HepG2 (cell line): ENCODE results near the gene ADM. TPM values are rescaled to one million over a fixed set of nuclear protein-coding genes. Genes with fewer than 3 reads are reported as not detected.

Source experiments
- AGO2 ChIP-seq: fragments of 200-400 bp; formaldehyde crosslinking; optimal IDR thresholded peaks from 2 replicates; pipeline ENCODE3; 2017; ENCODE audit warnings: mild to moderate bottlenecking, low read depth, low read length, moderate library complexity
- CREB3 ChIP-seq: sonication (generic); formaldehyde crosslinking; IDR thresholded peaks from 2 replicates; pipeline ENCODE4 v1.5.0; 2020; ENCODE audit warnings: missing genetic modification reagents
- GABPB1 ChIP-seq: IDR thresholded peaks from 2 replicates; pipeline ENCODE4 v1.6.1; 2016; ENCODE audit warnings: mild to moderate bottlenecking, missing genetic modification reagents, moderate library complexity, missing compliant biosample characterization
- IKZF5 ChIP-seq: IDR thresholded peaks from 2 replicates; pipeline ENCODE4 v1.6.1; 2018; ENCODE audit warnings: missing genetic modification reagents, mild to moderate bottlenecking, missing compliant biosample characterization
- LCORL ChIP-seq, 2 experiments: fragments of 450-650 bp in 1 of 2; sonication (generic) in 1 of 2; formaldehyde crosslinking in 1 of 2; IDR thresholded peaks; 2 replicates each; pipeline versions ENCODE4 v1.5.0 to v1.6.1; 2017 to 2020; ENCODE audit warnings: antibody characterized with exemption in 1 of 2, missing genetic modification reagents in 1 of 2
- MIER2 ChIP-seq: IDR thresholded peaks from 2 replicates; pipeline ENCODE4 v1.6.1; 2016; ENCODE audit warnings: missing biosample characterization, missing genetic modification reagents
- MTF1 ChIP-seq: sonication (generic); formaldehyde crosslinking; IDR thresholded peaks from 2 replicates; pipeline ENCODE4 v1.5.0; 2020; ENCODE audit warnings: missing genetic modification reagents
- RBM39 ChIP-seq: fragments of 200-400 bp; formaldehyde crosslinking; IDR thresholded peaks from one replicate; pipeline ENCODE4 v1.6.1; 2018; ENCODE audit warnings: antibody characterized with exemption, mild to moderate bottlenecking, low read depth, low read length; ENCODE audit not compliant: poor library complexity, severe bottlenecking
- RFXANK ChIP-seq: IDR thresholded peaks from 2 replicates; pipeline ENCODE4 v1.6.1; 2016
- SAFB2 ChIP-seq: sonication (generic); formaldehyde crosslinking; IDR thresholded peaks from 2 replicates; pipeline ENCODE4 v1.5.1; 2020; ENCODE audit warnings: missing genetic modification reagents, low read depth, mild to moderate bottlenecking, borderline replicate concordance
- SIX1 ChIP-seq: sonication (generic); formaldehyde crosslinking; IDR thresholded peaks from 2 replicates; pipeline ENCODE4 v1.4.0; 2020; ENCODE audit warnings: missing genetic modification reagents, borderline replicate concordance
- SNAPC5 ChIP-seq: sonication (generic); formaldehyde crosslinking; IDR thresholded peaks from 2 replicates; pipeline ENCODE4 v1.8.1; 2023; ENCODE audit warnings: mild to moderate bottlenecking, missing genetic modification reagents, borderline replicate concordance
- U2AF1 ChIP-seq: fragments of 200-400 bp; formaldehyde crosslinking; optimal IDR thresholded peaks from 2 replicates; pipeline ENCODE3; 2017; ENCODE audit warnings: mild to moderate bottlenecking, low read depth, low read length
- USF2 ChIP-seq, 2 experiments: sonication (generic) in 1 of 2; formaldehyde crosslinking in 1 of 2; IDR thresholded peaks; 2 replicates each; pipeline versions ENCODE4 v1.5.1 to v1.6.1; 2011 to 2020; ENCODE audit warnings: borderline replicate concordance in 1 of 2, low read depth in 1 of 2, low read length in 1 of 2, mild to moderate bottlenecking in 1 of 2, missing genetic modification reagents in 1 of 2, moderate library complexity in 1 of 2
- ZBTB37 ChIP-seq: sonication (generic); formaldehyde crosslinking; IDR thresholded peaks from 2 replicates; pipeline ENCODE4 v1.4.0; 2020; ENCODE audit warnings: mild to moderate bottlenecking, missing genetic modification reagents
- ZNF383 ChIP-seq: sonication (generic); formaldehyde crosslinking; IDR thresholded peaks from 2 replicates; pipeline ENCODE4 v1.4.0; 2020; ENCODE audit warnings: missing genetic modification reagents, mild to moderate bottlenecking, borderline replicate concordance
- ZNF629 ChIP-seq: sonication (generic); formaldehyde crosslinking; conservative IDR thresholded peaks from 2 replicates; pipeline ENCODE4 v1.5.0; 2020; ENCODE audit warnings: missing genetic modification reagents
- polyA plus RNA-seq, 8 experiments: library from polyadenylated mRNA; depleted of rRNA in 3 of 8; stranded (reverse) in 7 of 8; unstranded in 1 of 8; fragments of >200 nt; fragmentation: Illumina TruSeq in 4 of 8; extraction: Trizol in 4 of 8; gene quantifications; 2 replicates each; pipeline versions ENCODE4 v1.2.1 to v1.2.3, GENCODE V29; 2011 to 2016; ENCODE audit warnings: low read depth in 4 of 8, missing spikeins in 1 of 8, mixed read lengths in 1 of 8; ENCODE audit not compliant: insufficient read depth in 1 of 8
- total RNA-seq, 5 experiments: library from RNA; depleted of rRNA; stranded (reverse); fragments of >200 nt; fragmentation: Illumina TruSeq; extraction: Trizol; gene quantifications; 2 replicates each; pipeline ENCODE4 v1.2.3, GENCODE V29; 2016; ENCODE audit warnings: low read depth in 1 of 5

The ADM gene
- total and polyA plus RNA-seq, 2 of the 13 experiments (the other 11 are each of a cell fraction or from before 2014, with no cell fraction given): 10.7 to 26.1 TPM

GRCh38 chr11:10304495-10305261, at the start of gene ADM (continued):
- peak; percentile 84 for TF ChIP-seq RBM39
- no peak for TF ChIP-seq USF2 (IDR thresholded peaks at IDR 0.05; ENCODE audit: low read depth, low read length)
- TF ChIP-seq USF2 (CRISPR knock-in tag; IDR thresholded peaks at IDR 0.05; ENCODE audit: borderline replicate concordance): peak; percentile 67; the same call in 1 of the 2 replicates
- TF ChIP-seq RFXANK (CRISPR knock-in tag): 0 out of 2 replicates have a peak, but pooled peaks have one; percentile 38
- TF ChIP-seq MIER2 (CRISPR knock-in tag): no peak
- peak; percentile 39 for TF ChIP-seq AGO2
- no peak for TF ChIP-seq LCORL (IDR thresholded peaks at IDR 0.05)
- TF ChIP-seq LCORL (CRISPR knock-in tag; IDR thresholded peaks at IDR 0.05): peak; percentile 71; the same call in 1 of the 2 replicates
- no peak for TF ChIP-seq ZBTB37 (CRISPR knock-in tag)
- TF ChIP-seq MTF1 (CRISPR knock-in tag): no peak
- peak; percentile 95; the same call in 1 of the 2 replicates for TF ChIP-seq ZNF383 (CRISPR knock-in tag)
- peak; percentile 21 for TF ChIP-seq IKZF5
- peak; percentile 84 for TF ChIP-seq GABPB1 (CRISPR knock-in tag)
- TF ChIP-seq SAFB2: no peak
- 0 out of 2 replicates have a peak, but pooled peaks have one; percentile 63 for TF ChIP-seq CREB3 (CRISPR knock-in tag)
- TF ChIP-seq U2AF1: peak; percentile 44
- 0 out of 2 replicates have a peak, but pooled peaks have one; percentile 47 for TF ChIP-seq SNAPC5 (CRISPR knock-in tag)
- no peak for TF ChIP-seq ZNF629 (CRISPR knock-in tag)
- TF ChIP-seq SIX1 (CRISPR knock-in tag): no peak
